NB4 (cell line): Measurements from ENCODE around the gene MRPL42.

ENCODE experiments used
- MYC ChIP-seq: IDR thresholded peaks from 2 replicates; pipeline ENCODE4 v1.6.1; 2011; ENCODE audit warnings: low read depth, low read length
- POLR2A ChIP-seq: IDR thresholded peaks from 2 replicates; pipeline ENCODE4 v1.6.1; 2011; ENCODE audit warnings: mild to moderate bottlenecking; ENCODE audit not compliant: insufficient read length; ENCODE audit errors: extremely low read depth
- TF ChIP-seq, protein P1 (sequence below): IDR thresholded peaks from one replicate; pipeline ENCODE4 v1.5.1; 2012; ENCODE audit warnings: low read depth, low read length
- TF ChIP-seq, protein P2 (sequence below): IDR thresholded peaks from 2 replicates; pipeline ENCODE4 v1.6.1; 2011; ENCODE audit warnings: low read depth, low read length

DNA sequence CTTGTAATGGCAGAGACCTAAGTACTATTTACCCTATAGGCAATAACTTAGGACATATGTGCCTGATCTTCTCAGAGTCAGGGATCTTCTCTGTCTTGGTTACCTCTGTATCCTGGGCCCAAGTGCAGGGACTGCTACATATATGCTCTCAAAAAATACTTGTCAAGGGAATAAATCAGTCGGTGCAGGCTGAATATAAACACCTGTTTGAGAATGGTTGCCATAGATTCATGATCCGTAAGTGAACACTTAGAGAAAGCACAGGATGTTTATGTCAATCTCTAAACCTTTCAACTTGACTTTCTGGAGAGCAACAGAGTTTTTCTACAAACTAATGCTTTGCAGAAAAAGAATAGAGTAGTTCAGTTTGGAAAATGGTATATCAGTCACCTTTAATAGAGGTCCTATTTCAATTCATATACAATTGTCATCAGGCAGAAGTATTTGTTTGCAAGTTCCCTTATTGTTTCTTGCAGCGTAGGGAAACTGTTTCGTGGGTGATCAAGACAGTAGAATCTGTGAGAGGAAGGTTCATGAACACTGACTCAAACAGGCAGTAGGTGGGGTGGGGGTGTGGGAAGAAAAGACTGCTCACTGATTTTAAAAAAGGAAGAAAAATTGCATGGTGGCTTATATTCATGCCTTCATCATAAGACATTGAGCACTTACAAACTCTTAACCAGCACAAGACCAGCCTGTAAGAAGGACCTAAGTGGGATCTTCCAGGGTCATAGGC, 19.6 kb upstream of the MRPL42 start:
- TF ChIP-seq, protein P1, sequence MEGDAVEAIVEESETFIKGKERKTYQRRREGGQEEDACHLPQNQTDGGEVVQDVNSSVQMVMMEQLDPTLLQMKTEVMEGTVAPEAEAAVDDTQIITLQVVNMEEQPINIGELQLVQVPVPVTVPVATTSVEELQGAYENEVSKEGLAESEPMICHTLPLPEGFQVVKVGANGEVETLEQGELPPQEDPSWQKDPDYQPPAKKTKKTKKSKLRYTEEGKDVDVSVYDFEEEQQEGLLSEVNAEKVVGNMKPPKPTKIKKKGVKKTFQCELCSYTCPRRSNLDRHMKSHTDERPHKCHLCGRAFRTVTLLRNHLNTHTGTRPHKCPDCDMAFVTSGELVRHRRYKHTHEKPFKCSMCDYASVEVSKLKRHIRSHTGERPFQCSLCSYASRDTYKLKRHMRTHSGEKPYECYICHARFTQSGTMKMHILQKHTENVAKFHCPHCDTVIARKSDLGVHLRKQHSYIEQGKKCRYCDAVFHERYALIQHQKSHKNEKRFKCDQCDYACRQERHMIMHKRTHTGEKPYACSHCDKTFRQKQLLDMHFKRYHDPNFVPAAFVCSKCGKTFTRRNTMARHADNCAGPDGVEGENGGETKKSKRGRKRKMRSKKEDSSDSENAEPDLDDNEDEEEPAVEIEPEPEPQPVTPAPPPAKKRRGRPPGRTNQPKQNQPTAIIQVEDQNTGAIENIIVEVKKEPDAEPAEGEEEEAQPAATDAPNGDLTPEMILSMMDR: no peak
- TF ChIP-seq, protein P2, sequence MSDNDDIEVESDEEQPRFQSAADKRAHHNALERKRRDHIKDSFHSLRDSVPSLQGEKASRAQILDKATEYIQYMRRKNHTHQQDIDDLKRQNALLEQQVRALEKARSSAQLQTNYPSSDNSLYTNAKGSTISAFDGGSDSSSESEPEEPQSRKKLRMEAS: no peak
- TF ChIP-seq POLR2A (no peak), MYC (no peak)
